Caco-2 (cell line): Measurements from ENCODE around the gene FAM204A. TPM values are rescaled to one million over a fixed set of nuclear protein-coding genes. Genes with fewer than 3 reads are reported as not detected.
A peak's percentile ranks its signal among the peaks of the same experiment; 100 is the strongest.

ENCODE experiments used
- BruUV-seq: library from RNA; stranded (reverse); fragments of 400-500 nt; replicated peaks from 2 replicates; lab custom pipeline; 2021; lab: Mats Ljungman, UMichigan
- CTCF ChIA-PET: fragments of 300-600 bp; sonication (Branson Sonifier 250); formaldehyde crosslinking; loops from one replicate; lab custom pipeline; 2022; ENCODE audit warnings: antibody characterized with exemption; lab: Charles Lee
- POLR2A ChIA-PET: fragments of 300-600 bp; sonication (Branson Sonifier 250); formaldehyde crosslinking; loops from one replicate; lab custom pipeline; 2022; ENCODE audit warnings: antibody characterized with exemption; lab: Charles Lee
- DNase-seq, 2 experiments: peaks; one replicate each; pipeline versions ENCODE4 v3.0.0 to v3.0.0-alpha.2; 2020 to 2022
- H3K27me3 ChIP-seq: replicated peaks from 2 replicates; pipeline ENCODE4 v1.6.0; 2011; ENCODE audit warnings: low read length; ENCODE audit not compliant: control insufficient read depth, insufficient read depth
- H3K36me3 ChIP-seq: 2 replicates; pipeline ENCODE4 v1.5.1; 2011; ENCODE audit warnings: low read length; ENCODE audit not compliant: control insufficient read depth, insufficient read depth
- H3K4me1 ChIP-seq: fragments of 250-450 bp; sonication (Bioruptor Pico); 2 replicates; pipeline ENCODE4 v1.5.1; 2020; ENCODE audit warnings: mild to moderate bottlenecking
- H3K4me3 ChIP-seq: 2 replicates; pipeline ENCODE4 v1.5.1; 2011; ENCODE audit warnings: low read depth, mild to moderate bottlenecking, control low read depth, low read length
- H3K9me3 ChIP-seq: fragments of 250-450 bp; sonication (Bioruptor Pico); 2 replicates; pipeline ENCODE4 v1.5.1; 2020; ENCODE audit warnings: mild to moderate bottlenecking, moderate library complexity
- H3K27ac Mint-ChIP-seq: one replicate; pipeline ENCODE4 v1.8.0; 2022; ENCODE audit warnings: mixed read lengths; ENCODE audit not compliant: unreplicated experiment
- H3K27me3 Mint-ChIP-seq: one replicate; pipeline ENCODE4 v1.8.0; 2022; ENCODE audit warnings: mixed read lengths; ENCODE audit not compliant: insufficient read depth, unreplicated experiment
- H3K36me3 Mint-ChIP-seq: one replicate; pipeline ENCODE4 v1.8.0; 2022; ENCODE audit warnings: mild to moderate bottlenecking, mixed read lengths; ENCODE audit not compliant: insufficient read depth, unreplicated experiment
- H3K4me1 Mint-ChIP-seq: one replicate; pipeline ENCODE4 v1.8.0; 2022; ENCODE audit warnings: low read depth, mixed read lengths; ENCODE audit not compliant: unreplicated experiment
- H3K4me3 Mint-ChIP-seq: one replicate; pipeline ENCODE4 v1.8.0; 2022; ENCODE audit warnings: mild to moderate bottlenecking, moderate library complexity, mixed read lengths; ENCODE audit not compliant: unreplicated experiment
- H3K9me3 Mint-ChIP-seq: one replicate; pipeline ENCODE4 v1.8.0; 2022; ENCODE audit warnings: mixed read lengths; ENCODE audit not compliant: unreplicated experiment
- intact Hi-C: fragments of 100-400 bp; cut with micrococcal nuclease; formaldehyde crosslinking; loops from one replicate; pipeline ENCODE4 v1.10.0; 2022; ENCODE audit not compliant: unreplicated experiment
- total RNA-seq: library from RNA; stranded (reverse); gene quantifications from 2 replicates; pipeline ENCODE4 v1.2.3, GENCODE V29; 2022
- TF ChIP-seq, protein P1 (sequence below), 2 experiments: fragments of 200-600 bp in 1 of 2; IDR thresholded peaks; 1 replicate in 1 of 2; 2 replicates in 1 of 2; pipeline versions ENCODE4 v1.5.1 to v1.8.0; 2011 to 2022; ENCODE audit warnings: antibody characterized with exemption in 1 of 2, control low read depth in 1 of 2, inconsistent platforms in 1 of 2, low read depth in 1 of 2, low read length in 1 of 2, mild to moderate bottlenecking in 1 of 2, moderate library complexity in 1 of 2; ENCODE audit not compliant: insufficient read depth in 1 of 2, severe bottlenecking in 1 of 2, unreplicated experiment in 1 of 2

Gene FAM204A
- total RNA-seq, 1 experiment from 2014 or later = 68.7 TPM

DNA sequence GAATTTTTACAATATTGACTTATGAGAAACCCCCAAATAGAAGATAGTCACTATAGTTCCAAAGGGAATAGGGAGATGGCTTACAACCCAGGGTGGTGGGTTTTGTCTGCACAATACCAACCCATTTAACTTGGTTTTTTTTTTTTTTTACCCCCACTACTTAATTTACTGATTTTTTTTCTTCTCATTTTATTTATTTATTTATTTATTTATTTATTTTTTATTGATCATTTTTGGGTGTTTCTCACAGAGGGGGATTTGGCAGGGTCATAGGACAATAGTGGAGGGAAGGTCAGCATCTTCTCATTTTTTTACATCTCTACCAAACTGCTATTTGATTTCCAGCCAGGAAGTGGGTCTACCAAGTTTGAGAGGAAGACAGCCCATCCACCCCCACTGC, 77.9 kb downstream of the FAM204A start:
- no peak overlapping the region for H3K27ac Mint-ChIP-seq
- Histone ChIP-seq H3K4me3 (no peak overlapping the region), H3K27me3 (no peaks in the 10 kb centered on the region; the same call in 1 of the 2 replicates), H3K36me3 (no peaks in the 10 kb centered on the region), H3K4me1 (no peaks in the 10 kb centered on the region), H3K9me3 (no peaks in the 10 kb centered on the region)
- TF ChIP-seq, protein P1, sequence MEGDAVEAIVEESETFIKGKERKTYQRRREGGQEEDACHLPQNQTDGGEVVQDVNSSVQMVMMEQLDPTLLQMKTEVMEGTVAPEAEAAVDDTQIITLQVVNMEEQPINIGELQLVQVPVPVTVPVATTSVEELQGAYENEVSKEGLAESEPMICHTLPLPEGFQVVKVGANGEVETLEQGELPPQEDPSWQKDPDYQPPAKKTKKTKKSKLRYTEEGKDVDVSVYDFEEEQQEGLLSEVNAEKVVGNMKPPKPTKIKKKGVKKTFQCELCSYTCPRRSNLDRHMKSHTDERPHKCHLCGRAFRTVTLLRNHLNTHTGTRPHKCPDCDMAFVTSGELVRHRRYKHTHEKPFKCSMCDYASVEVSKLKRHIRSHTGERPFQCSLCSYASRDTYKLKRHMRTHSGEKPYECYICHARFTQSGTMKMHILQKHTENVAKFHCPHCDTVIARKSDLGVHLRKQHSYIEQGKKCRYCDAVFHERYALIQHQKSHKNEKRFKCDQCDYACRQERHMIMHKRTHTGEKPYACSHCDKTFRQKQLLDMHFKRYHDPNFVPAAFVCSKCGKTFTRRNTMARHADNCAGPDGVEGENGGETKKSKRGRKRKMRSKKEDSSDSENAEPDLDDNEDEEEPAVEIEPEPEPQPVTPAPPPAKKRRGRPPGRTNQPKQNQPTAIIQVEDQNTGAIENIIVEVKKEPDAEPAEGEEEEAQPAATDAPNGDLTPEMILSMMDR (IDR thresholded peaks at IDR 0.05; ENCODE audit: insufficient read depth in 1 of 2, low read depth in 1 of 2, low read length in 1 of 2, severe bottlenecking in 1 of 2, unreplicated experiment in 1 of 2) = no peak
- ChIA-PET CTCF (interaction anchor here (0.6 kb wide), 1 partner anchor 200 kb away, joined by 3 read pairs; no protein-coding TSS in a partner anchor), POLR2A (no interaction called here)
- H3K36me3 Mint-ChIP-seq = no peaks in the 10 kb centered on the region
- no peaks in the 10 kb centered on the region for H3K9me3 Mint-ChIP-seq
- no peak for DNase-seq
- H3K4me3 Mint-ChIP-seq = no peak overlapping the region
- BruUV-seq = no TSS peak
- intact Hi-C loops = no loop called here
- peaks cover 23% of the 10 kb centered on the region for H3K27me3 Mint-ChIP-seq
- H3K4me1 Mint-ChIP-seq = no peaks in the 10 kb centered on the region

DNA sequence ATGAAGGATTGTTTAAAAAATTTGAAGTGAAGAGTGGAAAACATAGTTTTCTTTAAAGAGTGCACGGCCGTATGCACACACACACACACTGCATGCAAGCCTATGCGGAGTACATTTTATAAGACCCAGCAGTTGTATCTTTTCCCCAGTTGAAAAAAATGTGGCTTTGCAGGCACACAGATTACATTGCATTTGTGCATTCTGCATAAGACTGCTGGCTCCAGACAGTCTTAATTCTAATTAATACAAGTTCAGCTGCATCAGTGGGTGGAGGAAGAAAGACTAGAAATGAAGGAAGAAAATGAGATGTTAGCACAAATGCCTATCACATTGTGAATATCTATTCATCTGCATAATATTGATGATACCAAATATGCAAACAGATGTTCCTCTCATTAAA, 79.6 kb downstream of the FAM204A start:
- no peaks in the 10 kb centered on the region for H3K9me3 ChIP-seq
- no peak overlapping the region for H3K4me3 Mint-ChIP-seq
- no peaks in the 10 kb centered on the region; the same call in 1 of the 2 replicates for H3K27me3 ChIP-seq
- H3K27me3 Mint-ChIP-seq = peaks cover 29% of the 10 kb centered on the region
- no peaks in the 10 kb centered on the region for H3K4me1 ChIP-seq
- H3K4me3 ChIP-seq = no peak overlapping the region
- TF ChIP-seq, protein P1 (IDR thresholded peaks at IDR 0.05; ENCODE audit: insufficient read depth in 1 of 2, low read depth in 1 of 2, low read length in 1 of 2, severe bottlenecking in 1 of 2, unreplicated experiment in 1 of 2) = no peak
- no peaks in the 10 kb centered on the region for H3K36me3 Mint-ChIP-seq
- BruUV-seq = no TSS peak
- H3K4me1 Mint-ChIP-seq = no peaks in the 10 kb centered on the region
- ChIA-PET POLR2A (no interaction called here), CTCF (no interaction called here)
- intact Hi-C loops = no loop called here
- no peak for DNase-seq
- no peak overlapping the region for H3K27ac Mint-ChIP-seq
- no peaks in the 10 kb centered on the region for H3K9me3 Mint-ChIP-seq
- H3K36me3 ChIP-seq = no peaks in the 10 kb centered on the region

DNA sequence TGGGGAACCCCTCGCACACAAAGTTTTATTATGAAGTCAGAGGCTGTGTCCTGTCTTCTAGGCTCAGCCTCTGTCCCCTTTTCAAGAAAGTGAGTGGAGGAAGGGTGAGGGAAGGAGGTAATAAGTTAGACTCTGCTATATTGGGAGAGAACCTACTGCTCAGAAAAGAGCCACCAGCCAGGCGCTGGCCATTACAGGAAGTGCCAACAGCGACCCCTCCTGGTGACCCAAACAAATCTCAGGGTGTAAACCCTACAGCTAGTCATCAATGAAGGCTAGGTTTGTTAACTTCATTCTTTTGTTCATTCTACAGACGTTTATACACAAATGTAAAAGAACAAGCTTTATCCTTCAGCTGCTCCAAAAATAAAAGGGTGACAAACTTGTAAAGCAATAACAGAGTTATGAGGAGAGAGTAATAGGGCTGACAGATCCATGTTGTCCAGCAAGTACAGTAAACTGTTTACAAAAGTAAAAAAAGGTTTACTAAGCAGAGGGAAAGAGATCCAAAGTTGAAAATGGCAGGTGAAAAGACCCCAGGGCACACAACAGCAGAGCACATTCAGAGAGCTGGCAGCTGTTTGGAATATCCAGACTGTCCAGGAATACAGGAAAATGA, 82.7 kb downstream of the FAM204A start:
- ChIA-PET POLR2A (no interaction called here), CTCF (interaction anchor here (0.6 to 1.9 kb wide), 7 partner anchors 13 to 762 kb away, joined by 3 to 8 read pairs (median 4); no protein-coding TSS in a partner anchor)
- Mint-ChIP-seq H3K27me3 (peaks cover 27% of the 10 kb centered on the region), H3K36me3 (no peaks in the 10 kb centered on the region), H3K9me3 (no peaks in the 10 kb centered on the region), H3K27ac (no peak overlapping the region), H3K4me3 (no peak overlapping the region), H3K4me1 (peaks cover 7% of the 10 kb centered on the region)
- H3K4me3 ChIP-seq = no peak overlapping the region
- H3K4me1 ChIP-seq = no peaks in the 10 kb centered on the region
- DNase-seq = peak; percentile 58 to 67
- TF ChIP-seq, protein P1 (IDR thresholded peaks at IDR 0.05; ENCODE audit: insufficient read depth in 1 of 2, low read depth in 1 of 2, low read length in 1 of 2, severe bottlenecking in 1 of 2, unreplicated experiment in 1 of 2) = peak; percentile 75 to 76
- H3K36me3 ChIP-seq = no peaks in the 10 kb centered on the region
- no peaks in the 10 kb centered on the region; the same call in 1 of the 2 replicates for H3K27me3 ChIP-seq
- H3K9me3 ChIP-seq = no peaks in the 10 kb centered on the region
- intact Hi-C loops = loop anchor here (1.0 kb wide), 1 partner anchor 330 kb away; no protein-coding TSS in a partner anchor
- BruUV-seq = no TSS peak
